T-helper 9 cell (primary cell): Measurements from ENCODE around the gene NELL1.
"Not testable (repeated sequence)": the region's sequence is repeated elsewhere in the genome, so short reads cannot be mapped to it uniquely, and the experiment has no call there.

Experiments used
- DNase-seq: peaks from one replicate; pipeline ENCODE4 v3.0.0-alpha.2; 2020

NELL1 gene

DNA sequence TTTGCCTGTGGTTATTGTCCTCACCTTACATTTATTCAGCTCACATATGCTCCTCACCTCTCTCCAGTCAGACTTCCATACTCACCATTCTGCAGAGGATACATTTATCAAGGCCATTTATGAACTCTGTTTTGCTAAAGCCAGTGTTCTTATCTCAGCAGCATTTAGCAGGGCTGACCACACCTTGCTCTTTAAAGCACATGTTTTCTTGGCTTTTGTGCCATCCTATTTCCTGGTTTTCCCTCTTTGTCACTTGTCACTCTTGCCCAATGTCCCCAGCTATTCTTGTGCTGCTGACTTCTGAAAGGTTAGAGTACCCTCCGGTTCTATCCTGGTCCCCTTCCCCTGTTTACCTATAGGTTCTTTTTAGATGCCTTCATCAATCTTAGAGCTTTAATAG, 446.6 kb downstream of the NELL1 start:
- DNase-seq, result no peak

DNA sequence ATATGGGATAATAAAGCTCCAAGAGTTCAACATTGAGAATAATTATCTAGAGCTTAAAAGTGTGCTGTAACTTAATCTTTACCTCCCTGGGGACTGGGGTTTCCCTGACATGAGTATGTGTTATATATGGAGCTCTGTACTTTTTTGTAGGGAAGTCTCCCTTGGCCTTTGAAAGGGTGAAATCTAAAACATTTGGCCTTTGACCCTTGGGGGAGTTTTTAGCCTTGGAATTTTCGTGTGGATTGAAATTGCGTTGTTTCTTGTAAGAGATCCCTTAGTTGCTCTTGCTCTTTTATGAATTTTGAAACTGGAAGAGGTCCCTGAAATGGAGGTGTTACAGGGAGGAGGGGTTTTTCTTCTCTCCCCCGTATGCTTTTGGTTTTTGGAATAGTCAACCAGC, 450.0 kb downstream of the NELL1 start:
- no peak for DNase-seq

DNA sequence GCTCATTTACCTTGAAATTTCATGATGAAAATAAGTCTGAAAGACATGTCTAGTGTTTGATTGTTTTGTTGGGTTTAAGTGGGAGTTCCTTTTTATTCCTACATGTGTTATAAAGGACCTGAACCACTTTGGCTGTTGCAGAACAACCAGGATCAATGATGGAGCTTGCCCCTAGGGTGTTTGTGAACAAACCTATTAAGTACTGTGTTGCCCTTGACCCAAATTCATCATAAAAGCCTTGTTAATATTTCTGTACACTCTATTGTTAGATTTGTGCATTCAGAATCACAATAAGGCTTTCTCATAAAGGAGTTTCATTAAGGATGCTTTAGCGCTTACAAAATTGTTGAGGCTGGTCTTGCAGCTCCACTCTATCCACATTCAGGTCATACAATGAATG, 452.6 kb downstream of the NELL1 start:
- no peak for DNase-seq

GRCh38 chr11:21122523-21122922, 453.1 kb downstream of the NELL1 start:
- no peak for DNase-seq

DNA sequence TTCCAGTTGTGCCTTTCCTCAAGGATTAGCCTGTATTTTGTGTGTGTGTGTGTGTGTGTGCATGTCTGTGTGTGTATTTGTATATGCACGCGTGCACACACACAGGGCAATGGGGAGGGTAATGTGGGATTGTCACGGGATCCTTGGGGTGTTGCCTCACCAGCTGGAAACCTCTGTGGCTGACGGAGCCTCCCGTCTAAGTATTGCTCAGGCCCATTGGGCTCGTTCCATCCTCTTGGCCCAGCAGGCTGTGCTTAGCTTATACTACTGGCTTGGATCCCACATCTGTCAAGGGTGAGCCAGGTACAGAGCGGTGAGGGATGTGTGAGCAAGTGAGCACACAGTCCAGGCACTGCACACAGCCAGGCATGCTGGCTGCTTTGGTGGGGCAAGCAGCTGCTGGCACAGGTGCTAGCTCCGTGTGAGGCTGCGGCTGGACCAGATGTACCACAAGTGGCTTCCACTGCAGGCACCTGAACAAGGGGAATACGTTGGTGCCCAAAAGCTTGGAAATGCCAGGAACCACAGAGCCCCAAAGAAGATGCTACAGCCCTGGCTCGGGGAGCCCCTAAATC, 462.8 kb downstream of the NELL1 start:
- DNase-seq, result no peak

DNA sequence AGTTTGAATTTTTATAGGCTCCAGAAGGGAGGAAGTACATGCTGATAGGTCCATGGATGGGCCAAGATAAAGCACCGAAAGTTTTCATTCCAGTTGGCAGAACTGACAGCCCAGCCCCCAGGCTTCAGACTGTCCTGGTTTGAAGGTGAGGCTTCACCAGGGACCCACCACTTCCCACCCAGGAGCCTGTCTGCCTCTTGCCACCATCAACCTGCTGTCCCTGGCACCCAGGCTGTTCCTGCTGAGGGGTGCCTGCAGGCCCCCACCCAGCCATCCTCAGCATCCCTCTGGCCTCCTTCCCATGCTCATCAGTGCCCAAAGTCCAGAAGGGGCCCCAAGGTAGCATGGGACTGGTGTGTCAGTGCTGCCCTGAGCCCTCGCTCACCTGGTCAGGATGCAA, 463.9 kb downstream of the NELL1 start:
- DNase-seq, result no peak

GRCh38 chr11:21133722-21134121, 464.3 kb downstream of the NELL1 start:
- no peak for DNase-seq

DNA sequence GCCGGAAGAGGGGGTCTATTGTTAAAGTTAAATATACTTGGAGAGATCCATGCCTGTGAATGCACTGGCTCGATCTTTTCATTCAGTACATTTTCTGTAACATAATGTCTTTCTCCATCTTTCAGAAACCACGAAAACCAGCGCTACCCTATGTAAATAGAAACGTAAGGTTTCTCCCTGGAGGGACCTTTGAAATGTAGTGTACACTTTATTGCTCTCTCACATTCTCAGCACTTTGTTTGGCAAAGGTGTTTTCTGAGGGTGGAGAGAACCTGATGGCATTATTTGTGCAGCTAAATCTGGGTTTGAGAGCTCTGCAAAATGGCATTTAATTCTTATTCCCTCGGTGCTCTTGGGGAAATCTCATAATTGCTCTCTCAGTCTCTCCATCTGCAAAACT, 468.4 kb downstream of the NELL1 start:
- no peak for DNase-seq

DNA sequence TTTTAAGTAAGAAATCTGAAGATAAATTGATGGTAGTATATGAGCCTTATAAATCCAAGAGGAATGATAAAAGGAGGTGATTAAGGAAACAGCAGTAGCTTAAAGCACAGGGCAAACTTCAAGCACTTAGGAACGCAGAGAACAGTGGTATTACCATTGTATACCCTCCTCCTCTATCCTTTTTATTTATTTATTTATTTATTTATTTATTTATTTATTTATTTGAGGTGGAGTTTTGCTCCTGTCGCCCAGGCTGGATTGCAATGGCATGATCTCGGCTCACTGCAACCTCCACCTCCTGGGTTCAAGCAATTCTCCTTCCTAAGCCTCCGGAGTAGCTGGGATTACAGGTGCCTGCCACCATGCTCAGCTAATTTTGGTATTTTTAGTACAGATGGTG, 472.2 kb downstream of the NELL1 start:
- DNase-seq, result not testable (repeated sequence)

DNA sequence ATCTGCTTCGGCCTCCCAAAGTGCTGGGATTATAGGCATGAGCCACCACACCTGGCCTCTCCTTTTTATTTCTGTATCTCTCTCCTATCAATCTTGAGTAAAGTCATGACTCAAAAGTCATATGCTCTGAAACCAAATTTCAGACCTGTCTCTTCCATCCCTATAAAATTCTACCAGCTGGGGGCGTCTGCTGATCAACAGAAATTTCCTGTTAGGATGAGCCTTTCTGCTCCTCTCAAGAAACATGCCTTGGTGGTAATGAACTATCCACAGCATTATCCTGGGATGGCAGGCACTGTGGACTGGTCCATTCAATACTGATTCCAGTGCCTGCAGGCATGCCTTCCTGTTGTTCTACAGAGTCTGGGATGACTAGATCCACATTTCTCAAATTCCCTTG, 472.6 kb downstream of the NELL1 start:
- no peak for DNase-seq

DNA sequence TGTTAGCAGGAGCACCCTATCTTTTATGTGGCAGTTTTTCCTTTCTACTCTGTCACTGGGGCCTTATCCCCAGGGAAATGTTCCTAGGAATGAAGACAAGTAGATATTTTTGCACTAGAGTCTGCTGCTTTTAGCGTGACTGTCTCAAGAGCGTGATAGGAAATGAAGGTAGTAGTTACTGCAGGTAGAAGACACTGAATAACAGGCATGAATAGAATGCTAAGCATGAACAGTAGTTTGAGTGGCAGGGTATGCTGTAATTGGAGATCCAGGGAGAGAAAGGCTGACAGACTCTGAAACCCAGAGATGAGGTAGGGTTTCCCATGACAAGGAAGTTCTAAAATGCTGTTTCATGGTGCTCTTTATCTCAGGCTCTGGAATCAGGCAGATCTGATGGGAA, 475.1 kb downstream of the NELL1 start:
- DNase-seq, result no peak

- no peak for DNase-seq
Observed at GRCh38 chr11:21148376-21148775, 479.0 kb downstream of the NELL1 start.

DNA sequence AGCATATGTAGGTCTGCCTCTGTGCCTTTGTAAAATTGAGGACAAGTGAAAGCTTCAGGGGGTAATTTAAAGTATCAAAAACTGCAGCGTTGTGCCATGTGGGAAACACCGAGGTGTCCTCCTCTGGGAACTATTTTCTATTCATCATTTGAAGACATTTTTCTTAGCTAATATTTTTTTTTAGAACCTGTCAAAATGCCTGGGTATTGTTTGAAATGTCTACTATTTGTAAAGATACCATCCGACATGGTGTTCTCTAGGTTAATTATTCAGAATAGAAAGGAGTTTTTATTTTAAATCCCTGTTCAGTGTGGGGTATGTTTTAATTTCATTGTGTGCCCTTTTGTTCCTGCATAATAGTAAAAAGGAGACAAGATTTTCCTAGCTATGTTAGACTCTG, 490.8 kb downstream of the NELL1 start:
- DNase-seq, result no peak

DNA sequence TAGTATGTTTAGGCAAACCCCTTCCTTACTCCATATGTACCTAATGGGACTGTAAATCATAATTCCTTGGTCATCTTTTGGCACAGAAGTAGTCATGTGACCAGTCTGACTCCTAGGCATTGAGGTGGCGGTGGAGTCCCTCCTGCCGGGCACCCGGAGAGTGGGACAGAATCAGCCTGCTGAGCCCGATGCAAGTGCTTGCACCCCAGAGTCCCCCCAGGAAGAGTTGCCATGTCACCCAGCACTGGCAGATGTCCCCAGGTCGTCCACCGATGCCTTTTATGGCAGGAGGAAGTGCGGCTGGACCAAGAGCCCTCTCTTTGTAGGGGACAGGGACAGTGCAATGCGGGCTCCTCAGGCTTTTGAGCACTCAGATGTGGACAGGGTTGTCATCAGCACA, 500.3 kb downstream of the NELL1 start:
- DNase-seq, result no peak

- no peak for DNase-seq
Observed at GRCh38 chr11:21173476-21173875, 504.1 kb downstream of the NELL1 start.

GRCh38 chr11:21174781-21175180, 505.4 kb downstream of the NELL1 start:
- no peak for DNase-seq

GRCh38 chr11:21177379-21177778, 508.0 kb downstream of the NELL1 start:
- no peak for DNase-seq

- no peak for DNase-seq
Observed at GRCh38 chr11:21179770-21180169, 510.4 kb downstream of the NELL1 start.

DNA sequence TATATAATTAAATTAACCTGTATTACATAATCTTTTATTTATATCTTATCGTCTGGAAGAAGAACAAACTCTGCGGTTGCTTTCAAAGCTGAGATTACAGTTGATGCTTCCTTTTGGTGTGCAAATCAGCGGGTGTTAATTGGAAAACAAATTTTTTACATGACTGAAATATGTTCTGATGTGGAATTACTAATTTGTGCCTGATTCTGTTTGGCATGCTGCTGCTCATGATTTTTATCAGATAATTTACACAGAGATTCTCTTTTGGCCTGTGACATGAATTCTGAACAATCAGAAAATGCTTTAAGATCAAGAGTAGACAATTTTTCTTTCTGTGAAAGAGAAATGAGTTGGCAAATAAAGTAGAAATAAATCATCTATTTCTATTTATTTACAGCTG, 510.8 kb downstream of the NELL1 start:
- no peak for DNase-seq

GRCh38 chr11:21185959-21186358, 516.6 kb downstream of the NELL1 start:
- DNase-seq, result no peak

DNA sequence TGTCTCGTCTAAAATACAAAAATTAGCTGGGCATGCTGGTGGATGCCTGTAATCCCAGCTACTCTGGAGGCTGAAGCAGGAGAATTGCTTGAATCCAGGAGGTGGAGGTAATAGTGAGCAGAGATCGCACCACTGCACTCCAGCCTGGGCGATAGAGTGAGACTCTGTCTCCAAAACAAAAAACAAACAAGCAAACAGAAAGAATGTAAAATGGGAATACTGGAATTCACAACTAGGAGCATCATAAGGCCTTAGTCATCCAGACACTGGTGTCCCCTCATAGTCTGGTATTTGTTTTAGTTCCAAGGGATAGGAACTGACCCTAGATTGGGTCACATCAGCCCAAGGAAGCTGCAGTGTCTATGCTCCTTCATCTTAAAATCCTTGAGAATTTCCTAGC, 520.8 kb downstream of the NELL1 start:
- DNase-seq, result no peak

- no peak for DNase-seq
Observed at GRCh38 chr11:21195995-21196394, 526.6 kb downstream of the NELL1 start.

- DNase-seq, result no peak
Observed at GRCh38 chr11:21198498-21198897, 529.1 kb downstream of the NELL1 start.

DNA sequence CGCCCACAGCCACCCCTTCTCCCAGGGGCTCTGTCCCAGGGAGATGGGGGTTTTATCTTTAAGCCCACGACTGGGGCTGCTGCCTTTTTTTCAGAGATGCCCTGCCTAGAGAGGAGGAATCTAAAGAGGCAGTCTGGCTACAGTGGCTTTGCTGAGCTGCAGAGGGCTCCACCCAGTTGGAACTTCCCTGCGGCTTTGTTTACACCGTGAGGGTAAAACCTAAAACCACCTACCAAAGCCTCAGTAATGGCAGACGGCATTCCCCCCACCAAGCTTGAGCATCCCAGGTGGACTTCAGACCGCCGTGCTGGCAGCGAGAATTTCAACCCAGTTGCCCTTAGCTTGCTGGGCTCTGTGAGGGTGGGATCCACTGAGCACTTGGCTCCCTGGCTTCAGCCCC, 535.8 kb downstream of the NELL1 start:
- no peak for DNase-seq

DNA sequence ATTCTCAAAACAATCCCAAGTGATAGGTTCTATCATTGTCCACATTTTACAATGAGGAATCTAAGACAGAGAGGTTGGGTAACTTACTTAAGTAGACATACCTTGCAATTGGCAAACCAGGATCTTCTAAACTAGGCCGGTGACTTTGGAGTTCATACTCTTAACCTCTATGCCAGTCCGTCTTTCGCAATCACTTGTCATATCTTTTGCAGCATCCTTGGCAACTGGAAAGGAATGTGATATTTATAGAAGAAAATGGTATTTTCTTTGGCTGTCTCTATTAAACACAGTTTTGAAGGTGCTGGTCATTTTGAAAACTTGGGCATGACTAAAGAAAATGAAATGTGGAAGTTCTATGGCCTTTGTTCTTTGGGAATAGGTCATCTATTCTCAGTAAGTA, 556.5 kb downstream of the NELL1 start:
- DNase-seq, result no peak

- DNase-seq, result no peak
Observed at GRCh38 chr11:21229224-21229623, 559.8 kb downstream of the NELL1 start.
